Stimulated activated CD4-positive, alpha-beta T cell treated with anti-CD3 and anti-CD28 coated beads, Interleukin-1b, Interleukin-23, amount 100 ng/mL, for 4 hours (primary cell): ENCODE measurements around the gene ENPP1.
"Not testable (repeated sequence)": the region's sequence is repeated elsewhere in the genome, so short reads cannot be mapped to it uniquely, and the experiment has no call there.

Source experiments
- DNase-seq, 2 donors: peaks; one replicate each; pipeline ENCODE4 v3.0.0-alpha.2; 2020; ENCODE audit warnings: low read depth in 2 of 2

The ENPP1 gene

GRCh38 chr6:131876545-131876944, 68.7 kb downstream of the ENPP1 start:
- DNase-seq, result no peak

GRCh38 chr6:131877999-131878789, 70.4 kb downstream of the ENPP1 start:
- no peak for DNase-seq

- no peak for DNase-seq
Measured at GRCh38 chr6:131883016-131883415, 75.2 kb downstream of the ENPP1 start.

DNA sequence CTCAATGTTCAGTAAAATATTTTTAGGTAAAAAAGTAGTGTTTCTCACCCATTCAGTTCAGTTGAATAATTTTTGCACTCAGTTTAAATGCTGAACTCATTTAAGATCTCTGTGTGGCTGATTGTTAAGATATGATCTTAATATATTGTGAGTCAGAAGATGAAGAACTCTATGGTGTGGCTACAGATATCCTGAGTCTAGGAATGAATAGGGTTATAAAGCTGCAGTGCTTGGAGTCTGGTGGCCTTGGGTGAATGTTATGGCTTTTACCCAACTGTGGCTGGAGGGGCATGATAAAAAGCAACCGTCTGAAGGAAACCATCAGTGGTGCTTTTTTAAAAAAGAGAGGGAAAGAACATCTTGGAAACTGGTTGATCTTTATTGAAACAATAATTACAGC, 77.4 kb downstream of the ENPP1 start:
- DNase-seq, result no peak

- DNase-seq, result no peak
Measured at GRCh38 chr6:131886517-131886916, 78.7 kb downstream of the ENPP1 start.

GRCh38 chr6:131890091-131890490, 82.3 kb downstream of the ENPP1 start:
- DNase-seq, result no peak

- no peak for DNase-seq
Measured at GRCh38 chr6:131893198-131893597, 85.4 kb downstream of the ENPP1 start.

DNA sequence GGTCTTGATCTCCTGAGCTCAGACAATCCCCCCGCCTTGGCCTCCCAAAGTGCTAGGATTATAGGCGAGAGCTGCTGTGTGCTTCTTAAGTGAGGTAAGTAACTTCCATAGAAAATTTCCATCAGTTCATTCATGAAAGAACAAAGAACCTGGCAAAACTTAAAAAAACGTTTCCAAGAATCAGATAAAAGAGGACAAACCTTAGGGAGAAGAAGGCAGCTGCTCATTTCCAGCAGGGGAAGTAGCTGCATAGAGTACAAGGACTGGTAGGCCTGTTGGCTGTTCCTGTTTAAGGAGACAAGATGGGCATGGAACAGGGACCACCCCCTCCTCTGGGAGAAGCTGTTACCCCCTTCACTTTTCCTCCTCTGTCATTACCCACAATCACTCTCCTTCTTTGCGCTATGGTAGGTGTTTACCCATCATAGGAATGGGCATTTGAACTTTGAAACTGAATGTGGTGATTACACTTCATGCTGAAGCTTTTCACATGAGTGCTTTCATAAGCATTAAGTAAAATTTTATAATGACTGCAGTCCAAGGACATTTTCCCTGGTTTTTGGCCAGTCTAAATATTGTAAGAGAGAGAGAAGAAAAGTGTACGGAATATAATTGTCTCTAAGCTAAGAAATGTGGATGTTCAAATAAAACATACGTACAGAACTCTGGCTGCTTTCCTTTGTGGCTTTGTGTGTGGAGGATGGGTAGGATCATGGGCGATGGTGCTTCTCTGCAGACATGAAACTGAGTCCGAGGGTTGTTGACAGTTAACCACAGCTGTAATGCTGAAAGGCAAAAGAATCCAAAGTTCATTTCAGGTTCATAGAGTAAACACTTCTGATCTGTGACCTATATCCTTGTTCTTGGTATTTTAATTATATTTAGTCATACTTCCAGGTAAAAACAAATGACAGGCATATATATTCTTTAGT, 86.9 kb downstream of the ENPP1 start:
- DNase-seq, result no peak

GRCh38 chr6:131897050-131897435, 89.2 kb downstream of the ENPP1 start:
- no peak for DNase-seq

DNA sequence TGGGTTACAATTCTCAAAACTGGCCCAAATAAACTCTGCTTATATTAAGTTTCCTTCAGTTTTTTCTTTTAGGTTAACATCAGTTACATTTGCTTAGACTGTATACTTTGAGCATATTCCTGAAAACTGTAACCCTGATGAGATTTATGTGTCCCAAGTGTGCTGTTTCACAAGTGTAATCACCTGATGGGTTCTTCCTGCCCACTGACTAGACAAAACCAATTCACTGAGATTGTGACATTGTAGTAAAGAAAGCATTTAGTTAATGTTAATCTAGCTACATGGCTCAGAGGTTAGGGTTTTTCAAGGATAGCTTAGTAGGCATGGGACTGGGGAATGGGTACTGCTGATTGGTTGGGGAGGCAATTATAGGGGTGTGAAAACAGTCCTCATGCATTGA, 89.8 kb downstream of the ENPP1 start:
- no peak for DNase-seq

DNA sequence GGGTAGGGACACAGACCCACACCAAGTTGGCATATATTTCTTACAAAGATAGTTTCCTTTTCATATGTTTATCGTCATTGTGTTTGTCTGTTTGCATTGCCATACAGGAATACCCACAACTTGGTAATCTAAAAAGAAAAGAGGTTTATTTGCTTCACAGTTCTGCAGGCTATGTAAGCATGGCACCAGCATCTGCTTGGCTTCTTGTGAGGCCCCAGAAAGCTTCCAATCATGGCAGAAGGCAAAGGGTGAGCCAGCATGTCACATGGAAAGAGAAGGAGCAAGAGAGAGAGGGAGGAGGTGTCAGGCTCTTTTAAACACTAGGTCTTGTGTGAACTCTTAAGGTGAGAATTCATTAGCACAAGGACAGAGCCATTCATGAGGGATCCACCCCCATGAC, 90.9 kb downstream of the ENPP1 start:
- no peak for DNase-seq

- DNase-seq, result no peak
Measured at GRCh38 chr6:131900231-131900630, 92.4 kb downstream of the ENPP1 start.

DNA sequence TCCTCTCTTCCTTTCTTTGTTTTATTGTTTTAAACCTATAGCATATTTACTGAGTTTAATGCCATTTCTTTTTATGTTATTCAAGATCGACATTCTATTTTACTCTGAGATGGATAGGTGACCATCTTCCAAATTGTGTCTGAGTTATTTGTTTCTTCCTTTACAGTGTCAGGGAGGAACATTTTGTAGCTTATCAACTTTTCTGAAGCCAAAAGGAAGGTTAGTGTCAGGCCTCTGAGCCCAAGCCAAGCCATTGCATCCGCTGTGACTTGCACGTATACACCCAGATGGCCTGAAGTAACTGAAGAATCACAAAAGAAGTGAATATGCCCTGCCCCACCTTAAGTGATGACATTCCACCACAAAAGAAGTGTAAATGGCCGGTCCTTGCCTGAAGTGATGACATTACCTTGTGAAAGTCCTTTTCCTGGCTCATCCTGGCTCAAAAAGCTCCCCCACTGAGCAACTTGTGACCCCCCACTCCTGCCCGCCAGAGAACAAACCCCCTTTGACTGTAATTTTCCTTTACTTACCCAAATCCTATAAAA, 93.6 kb downstream of the ENPP1 start:
- not testable (repeated sequence) for DNase-seq

- not testable (repeated sequence) for DNase-seq
Measured at GRCh38 chr6:131903734-131904133, 95.9 kb downstream of the ENPP1 start.

GRCh38 chr6:131908787-131909186, 101.0 kb downstream of the ENPP1 start:
- DNase-seq, result not testable (repeated sequence)

- peak; percentile 45 to 70 for DNase-seq
Measured at GRCh38 chr6:131909408-131910218, 101.8 kb downstream of the ENPP1 start.

- no peak for DNase-seq
Measured at GRCh38 chr6:131910219-131910589, 102.4 kb downstream of the ENPP1 start.

- DNase-seq, result no peak
Measured at GRCh38 chr6:131910956-131911355, 103.1 kb downstream of the ENPP1 start.

DNA sequence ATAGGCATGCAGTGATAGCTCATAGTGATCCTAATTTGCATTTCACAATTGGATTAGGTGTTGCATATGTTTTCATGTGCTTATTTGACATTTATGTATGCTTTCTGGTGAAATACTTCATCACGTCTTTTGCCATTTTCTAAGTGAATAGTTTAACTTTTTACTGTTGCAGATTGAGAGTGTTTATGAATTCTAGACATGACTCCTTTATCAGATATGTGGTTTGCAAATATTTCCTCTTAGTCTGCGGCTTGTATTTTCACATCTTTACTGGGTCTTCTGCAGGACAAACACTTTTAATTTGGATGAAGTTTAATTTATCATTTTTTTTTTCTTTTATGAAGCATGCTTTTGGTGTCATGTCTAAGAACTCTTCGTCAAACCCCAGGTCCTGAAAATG, 104.1 kb downstream of the ENPP1 start:
- DNase-seq, result no peak

GRCh38 chr6:131914234-131914633, 106.4 kb downstream of the ENPP1 start:
- no peak for DNase-seq

DNA sequence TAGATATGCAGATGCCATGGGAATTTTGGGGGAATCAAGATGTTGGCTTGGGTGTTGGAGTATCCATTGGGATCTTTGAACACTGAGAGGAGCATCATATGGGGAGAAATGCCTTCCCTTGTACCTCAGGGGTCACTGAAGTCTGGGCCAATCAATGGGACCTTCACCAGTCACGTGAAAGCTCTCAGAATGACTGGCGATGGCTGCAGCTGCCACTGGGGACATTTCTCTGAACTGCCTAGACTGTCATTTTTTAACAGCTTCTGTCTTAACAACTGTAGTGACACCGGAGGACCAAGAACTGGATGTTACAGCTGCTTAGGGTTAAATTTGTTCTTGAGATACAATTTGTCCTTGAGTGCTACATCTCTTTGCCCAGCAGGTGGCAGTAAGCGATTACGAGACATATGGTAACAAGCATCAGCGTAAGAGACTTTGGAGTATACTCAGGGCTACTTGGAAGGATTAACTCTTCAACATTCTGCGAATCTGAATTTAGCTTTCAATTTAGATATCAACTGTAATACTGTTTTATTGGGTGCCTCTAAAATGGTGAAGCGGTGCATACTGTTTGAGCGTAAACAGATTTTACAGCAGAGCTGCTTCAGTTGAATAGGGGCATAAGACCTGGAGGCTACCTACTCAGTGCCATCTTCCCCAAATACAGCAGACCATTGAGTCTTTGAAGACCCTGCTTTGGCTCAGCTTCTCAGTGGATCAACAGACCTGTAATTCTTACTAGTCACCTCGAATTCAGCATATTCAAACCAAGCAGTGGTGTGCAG, 107.3 kb downstream of the ENPP1 start:
- DNase-seq, result peak; percentile 9 to 20
